Neural progenitor cell (in vitro differentiated cells): Measurements from ENCODE around the gene EYS.

Source experiments
- CTCF ChIP-seq: fragments of 200-600 bp; sonication (generic); IDR thresholded peaks from 2 replicates; pipeline ENCODE4 v1.5.1; 2017; ENCODE audit warnings: antibody characterized with exemption, mild to moderate bottlenecking
- EZH2 ChIP-seq: fragments of 200-600 bp; sonication (generic); IDR thresholded peaks from 2 replicates; pipeline ENCODE4 v1.6.1; 2017; ENCODE audit warnings: antibody characterized with exemption, mild to moderate bottlenecking, moderate library complexity
- EZH2phosphoT487 ChIP-seq: fragments of 200-600 bp; sonication (generic); IDR thresholded peaks from 2 replicates; pipeline ENCODE4 v1.6.1; 2017; ENCODE audit warnings: antibody characterized with exemption

DNA sequence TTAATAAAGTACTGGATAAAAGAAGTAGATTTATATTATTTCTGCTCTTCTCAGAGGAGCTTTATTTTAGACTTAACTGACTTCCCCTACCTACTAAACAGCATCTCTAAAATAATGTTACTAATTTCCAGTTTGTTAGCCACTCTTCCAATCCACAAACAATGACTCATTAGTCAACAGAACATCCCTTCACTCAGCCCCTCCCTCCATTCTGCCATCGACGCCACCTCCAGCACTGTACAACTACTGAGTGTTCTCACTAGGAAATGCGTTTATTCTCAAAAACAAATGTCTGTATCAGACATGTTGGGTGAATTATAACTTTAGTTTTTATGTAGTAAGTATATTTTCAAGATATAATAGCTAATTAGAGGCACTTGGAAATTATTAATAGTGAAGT lies 427.0 kb downstream of the EYS start:
- TF ChIP-seq CTCF (no peak), EZH2 (no peak), EZH2phosphoT487 (no peak)
